Endothelial cell of umbilical vein (primary cell): ENCODE measurements around the gene CGB2. TPM values are rescaled to one million over a fixed set of nuclear protein-coding genes. Genes with fewer than 3 reads are reported as not detected.

Source experiments
- BruUV-seq: library from RNA; stranded (reverse); fragments of 400-500 nt; replicated peaks from 2 replicates; lab custom pipeline; 2021; lab: Mats Ljungman, UMichigan
- CTCF ChIA-PET: fragments of 300-600, 350-600 bp; sonication (Branson Sonifier 250); formaldehyde crosslinking; loops from one replicate; lab custom pipeline; 2021; ENCODE audit warnings: antibody characterized with exemption, inconsistent platforms; lab: Charles Lee
- POLR2A ChIA-PET: fragments of 300-600, 350-600 bp; sonication (Branson Sonifier 250); formaldehyde crosslinking; loops from one replicate; lab custom pipeline; 2021; ENCODE audit warnings: antibody characterized with exemption, inconsistent platforms; lab: Charles Lee
- DNase-seq: peaks from one replicate; pipeline ENCODE4 v3.0.0-alpha.2; 2011; ENCODE audit warnings: low read depth, low spot score
- FAIRE-seq: peaks from 2 replicates; lab custom pipeline; 2011; peaks lifted over from hg19 to GRCh38; lab: Jason Lieb, UNC
- H2AFZ ChIP-seq: 2 replicates; pipeline ENCODE4 v1.6.0; 2012; ENCODE audit warnings: low read depth, low read length, control low read depth, inconsistent platforms
- H3K27ac ChIP-seq: 2 replicates; pipeline ENCODE4 v1.5.1; 2011; ENCODE audit warnings: low read depth, mild to moderate bottlenecking, control low read depth, low read length, moderate library complexity; ENCODE audit not compliant: insufficient read depth
- H3K27me3 ChIP-seq, 2 experiments: 2 replicates each; pipeline versions ENCODE4 v1.6.0 to v1.6.1; 2011; ENCODE audit warnings: low read length in 2 of 2, mixed read lengths in 1 of 2; ENCODE audit not compliant: control insufficient read depth in 2 of 2, insufficient read depth in 2 of 2
- H3K36me3 ChIP-seq, 2 experiments: 2 replicates in 1 of 2; 3 replicates in 1 of 2; pipeline ENCODE4 v1.5.1; 2011; ENCODE audit warnings: low read length in 2 of 2, mild to moderate bottlenecking in 1 of 2, moderate library complexity in 1 of 2; ENCODE audit not compliant: control insufficient read depth in 2 of 2, insufficient read depth in 2 of 2; ENCODE audit errors: extremely low read depth in 1 of 2
- H3K4me1 ChIP-seq: 3 replicates; pipeline ENCODE4 v1.5.1; 2011; ENCODE audit warnings: mild to moderate bottlenecking, low read length; ENCODE audit not compliant: control insufficient read depth, insufficient read depth; ENCODE audit errors: extremely low read depth
- H3K4me2 ChIP-seq: 2 replicates; pipeline ENCODE4 v1.6.1; 2011; ENCODE audit warnings: low read length, control low read depth, mixed read lengths; ENCODE audit not compliant: insufficient read depth
- H3K4me3 ChIP-seq, 3 experiments: fragments of 200-600 bp in 1 of 3; sonication (generic), shearing (Covaris generic) in 1 of 3; replicated peaks in 1 of 3; 2 replicates each; pipeline ENCODE4 v1.5.1; 2011 to 2016; ENCODE audit warnings: control low read depth in 3 of 3, low read length in 3 of 3, mild to moderate bottlenecking in 2 of 3, inconsistent platforms in 1 of 3, low read depth in 1 of 3, moderate library complexity in 1 of 3; ENCODE audit not compliant: insufficient read depth in 1 of 3
- H3K79me2 ChIP-seq: 2 replicates; pipeline ENCODE4 v1.6.0; 2012; ENCODE audit warnings: low read length, inconsistent platforms; ENCODE audit not compliant: control insufficient read depth, insufficient read depth
- H3K9ac ChIP-seq: replicated peaks from 2 replicates; pipeline ENCODE3; 2011; ENCODE audit warnings: low read length, control low read depth; ENCODE audit not compliant: insufficient read depth; ENCODE audit errors: extremely low read depth
- H3K9me1 ChIP-seq: replicated peaks from 3 replicates; pipeline ENCODE4 v1.6.0; 2011; ENCODE audit warnings: mild to moderate bottlenecking, low read length; ENCODE audit not compliant: control insufficient read depth, insufficient read depth; ENCODE audit errors: extremely low read depth
- H3K9me3 ChIP-seq: replicated peaks from 2 replicates; pipeline ENCODE4 v1.5.1; 2012; ENCODE audit warnings: low read length, inconsistent platforms; ENCODE audit not compliant: control insufficient read depth, insufficient read depth
- H4K20me1 ChIP-seq: replicated peaks from 2 replicates; pipeline ENCODE3; 2011; ENCODE audit warnings: mild to moderate bottlenecking, low read length; ENCODE audit not compliant: control insufficient read depth, insufficient read depth; ENCODE audit errors: extremely low read depth
- EZH2 ChIP-seq: IDR thresholded peaks from 2 replicates; pipeline ENCODE4 v1.6.1; 2012; ENCODE audit warnings: borderline replicate concordance, low read depth, mild to moderate bottlenecking, moderate library complexity, low read length, inconsistent platforms; ENCODE audit not compliant: severe bottlenecking
- FOS ChIP-seq: IDR thresholded peaks from 2 replicates; pipeline ENCODE4 v1.6.1; 2011; ENCODE audit warnings: mild to moderate bottlenecking, low read length, moderate library complexity, borderline replicate concordance; ENCODE audit not compliant: insufficient read depth
- GATA2 ChIP-seq: IDR thresholded peaks from 2 replicates; pipeline ENCODE4 v1.7.0; 2011; ENCODE audit warnings: low read depth, mild to moderate bottlenecking, moderate library complexity, mixed read lengths, low read length; ENCODE audit not compliant: insufficient read length, insufficient read depth
- MYC ChIP-seq: IDR thresholded peaks from one replicate; pipeline ENCODE4 v1.6.1; 2011; ENCODE audit warnings: mild to moderate bottlenecking, low read depth, low read length
- POLR2AphosphoS5 ChIP-seq: IDR thresholded peaks from 2 replicates; pipeline ENCODE4 v1.6.1; 2012; ENCODE audit warnings: low read depth, mild to moderate bottlenecking, control low read depth, low read length, moderate library complexity; ENCODE audit not compliant: insufficient read depth
- dilution Hi-C: fragments of 300-500 bp; cut with MboI; formaldehyde crosslinking; loops from one replicate; pipeline ENCODE4 v1.15.0; 2019; ENCODE audit warnings: low sequenced_read_pairs; ENCODE audit not compliant: extremely low pct_ligation_motif_present
- intact Hi-C: fragments of 100-400 bp; cut with micrococcal nuclease; formaldehyde crosslinking; loops from one replicate; pipeline ENCODE4 v1.10.0; 2022
- polyA plus RNA-seq, 4 experiments: library from polyadenylated mRNA; depleted of rRNA in 3 of 4; stranded (reverse) in 3 of 4; unstranded in 1 of 4; fragments of >200 nt; gene quantifications; 2 replicates each; pipeline versions ENCODE4 v1.2.1 to v1.2.3, GENCODE V29; 2011 to 2012; ENCODE audit warnings: missing spikeins in 1 of 4
- total RNA-seq: library from RNA; stranded (reverse); gene quantifications from 2 replicates; pipeline ENCODE4 v1.2.3, GENCODE V29; 2021
- TF ChIP-seq, protein P1 (sequence below), 2 donors: IDR thresholded peaks; 1 replicate in 1 of 2; 2 replicates in 1 of 2; pipeline ENCODE4 v1.5.1; 2011; ENCODE audit warnings: low read length in 2 of 2, mild to moderate bottlenecking in 2 of 2, moderate library complexity in 2 of 2, control low read depth in 1 of 2, inconsistent platforms in 1 of 2, low read depth in 1 of 2; ENCODE audit not compliant: insufficient read depth in 1 of 2; ENCODE audit errors: extremely low read depth in 1 of 2
- TF ChIP-seq, protein P2 (sequence below): IDR thresholded peaks from 2 replicates; pipeline ENCODE4 v1.6.1; 2011; ENCODE audit not compliant: insufficient read depth, insufficient read length

CGB2 gene
- total and polyA plus RNA-seq, 2 donors (not counting 3 experiments of a cell fraction or from before 2014, with no cell fraction given), result not detected

DNA sequence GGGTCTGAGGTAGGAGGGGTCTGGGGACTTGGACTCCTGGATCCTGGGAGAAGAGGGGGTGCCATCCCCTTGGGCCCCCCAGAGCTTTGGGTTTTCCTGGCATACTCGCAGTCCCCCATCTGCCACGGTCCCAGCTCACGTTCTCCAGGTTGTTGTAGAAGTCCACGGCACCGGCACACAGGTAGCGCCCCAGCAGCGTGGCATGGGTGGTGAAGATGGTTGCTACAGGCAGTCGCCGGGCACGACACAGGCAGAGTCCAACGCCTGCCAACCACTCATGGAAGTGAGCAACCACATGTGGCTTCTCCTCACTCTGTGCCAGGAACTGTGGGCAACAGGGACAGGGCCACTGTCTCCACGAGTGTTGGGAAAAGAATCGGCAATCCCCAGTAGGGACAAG, 46.0 kb upstream of the CGB2 start:
- BruUV-seq, result no TSS peak
- intact Hi-C loops, result no loop called here
- TF ChIP-seq GATA2 (no peak), FOS (no peak)
- TF ChIP-seq, protein P1, sequence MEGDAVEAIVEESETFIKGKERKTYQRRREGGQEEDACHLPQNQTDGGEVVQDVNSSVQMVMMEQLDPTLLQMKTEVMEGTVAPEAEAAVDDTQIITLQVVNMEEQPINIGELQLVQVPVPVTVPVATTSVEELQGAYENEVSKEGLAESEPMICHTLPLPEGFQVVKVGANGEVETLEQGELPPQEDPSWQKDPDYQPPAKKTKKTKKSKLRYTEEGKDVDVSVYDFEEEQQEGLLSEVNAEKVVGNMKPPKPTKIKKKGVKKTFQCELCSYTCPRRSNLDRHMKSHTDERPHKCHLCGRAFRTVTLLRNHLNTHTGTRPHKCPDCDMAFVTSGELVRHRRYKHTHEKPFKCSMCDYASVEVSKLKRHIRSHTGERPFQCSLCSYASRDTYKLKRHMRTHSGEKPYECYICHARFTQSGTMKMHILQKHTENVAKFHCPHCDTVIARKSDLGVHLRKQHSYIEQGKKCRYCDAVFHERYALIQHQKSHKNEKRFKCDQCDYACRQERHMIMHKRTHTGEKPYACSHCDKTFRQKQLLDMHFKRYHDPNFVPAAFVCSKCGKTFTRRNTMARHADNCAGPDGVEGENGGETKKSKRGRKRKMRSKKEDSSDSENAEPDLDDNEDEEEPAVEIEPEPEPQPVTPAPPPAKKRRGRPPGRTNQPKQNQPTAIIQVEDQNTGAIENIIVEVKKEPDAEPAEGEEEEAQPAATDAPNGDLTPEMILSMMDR (IDR thresholded peaks at IDR 0.05; ENCODE audit: extremely low read depth in 1 of 2, insufficient read depth in 1 of 2, low read depth in 1 of 2, low read length in 2 of 2), result no peak
- no peak overlapping the region for H3K27ac ChIP-seq
- no peaks in the 10 kb centered on the region for H3K9me3 ChIP-seq
- ChIA-PET CTCF (interaction anchor here (1.0 to 1.9 kb wide), 4 partner anchors 7 to 34 kb away, joined by 3 to 12 read pairs (median 6); no protein-coding TSS in a partner anchor), POLR2A (no interaction called here)
- no peak overlapping the region for H3K4me3 ChIP-seq
- no peaks in the 10 kb centered on the region for H3K9me1 ChIP-seq
- H3K4me1 ChIP-seq, result no peaks in the 10 kb centered on the region
- no peaks in the 10 kb centered on the region for H3K27me3 ChIP-seq
- no peak overlapping the region for H3K4me2 ChIP-seq
- H3K36me3 ChIP-seq, result peaks cover 0 to 14% of the 10 kb centered on the region in 2 experiments
- dilution Hi-C loops, result no loop called here
- H3K9ac ChIP-seq, result no peak overlapping the region
- H3K79me2 ChIP-seq, result peaks cover 3% of the 10 kb centered on the region
- FAIRE-seq, result no peak
- no peaks in the 10 kb centered on the region for H4K20me1 ChIP-seq
- DNase-seq, result no peak
- H2AFZ ChIP-seq, result no peak overlapping the region

DNA sequence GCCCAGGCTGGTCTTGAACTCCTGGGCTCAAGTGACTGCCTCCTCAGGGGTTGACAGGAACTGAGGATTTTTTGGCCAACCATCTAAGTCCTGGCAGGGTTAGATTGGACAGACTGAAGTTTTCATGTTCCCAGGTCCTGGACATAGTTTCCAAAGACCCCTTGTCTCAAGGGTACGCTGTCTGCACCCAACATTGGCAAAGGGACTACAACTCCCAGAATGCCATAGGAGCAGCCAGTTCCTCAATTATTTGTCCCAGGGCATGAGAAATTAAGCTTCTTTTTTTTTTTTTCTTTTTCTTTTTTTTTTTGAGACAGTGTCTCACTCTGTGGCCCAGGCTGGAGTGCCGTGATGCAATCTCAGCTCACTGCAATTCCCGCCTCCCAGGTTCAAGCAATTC, 45.5 kb upstream of the CGB2 start:
- intact Hi-C loops (no loop called here), dilution Hi-C loops (no loop called here)
- Histone ChIP-seq H3K27me3 (no peaks in the 10 kb centered on the region), H3K79me2 (peaks cover 7% of the 10 kb centered on the region), H3K4me3 (no peak overlapping the region), H3K9me3 (no peaks in the 10 kb centered on the region), H3K4me1 (no peaks in the 10 kb centered on the region), H3K9ac (no peak overlapping the region), H3K27ac (no peak overlapping the region), H2AFZ (no peak overlapping the region), H3K36me3 (peaks cover 0 to 14% of the 10 kb centered on the region in 2 experiments), H3K4me2 (no peak overlapping the region), H4K20me1 (no peaks in the 10 kb centered on the region), H3K9me1 (no peaks in the 10 kb centered on the region)
- TF ChIP-seq FOS, result no peak
- TF ChIP-seq, protein P2, sequence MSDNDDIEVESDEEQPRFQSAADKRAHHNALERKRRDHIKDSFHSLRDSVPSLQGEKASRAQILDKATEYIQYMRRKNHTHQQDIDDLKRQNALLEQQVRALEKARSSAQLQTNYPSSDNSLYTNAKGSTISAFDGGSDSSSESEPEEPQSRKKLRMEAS, result no peak
- TF ChIP-seq GATA2, result no peak
- TF ChIP-seq MYC, result no peak
- TF ChIP-seq EZH2, result no peak
- TF ChIP-seq POLR2AphosphoS5, result no peak
- TF ChIP-seq, protein P1 (IDR thresholded peaks at IDR 0.05; ENCODE audit: extremely low read depth in 1 of 2, insufficient read depth in 1 of 2, low read depth in 1 of 2, low read length in 2 of 2), result no peak
- FAIRE-seq, result no peak
- POLR2A ChIA-PET, result no interaction called here
- CTCF ChIA-PET, result interaction anchor here (0.7 to 1.9 kb wide), 5 partner anchors 8 to 191 kb away, joined by 3 to 12 read pairs (median 6); no protein-coding TSS in a partner anchor
- no peak for DNase-seq
- BruUV-seq, result no TSS peak
